Upper lobe of right lung (tissue), 1 donor: ENCODE measurements around the gene OAT. TPM values are rescaled to one million over a fixed set of nuclear protein-coding genes. Genes with fewer than 3 reads are reported as not detected.
A peak's percentile ranks its signal among the peaks of the same experiment; 100 is the strongest.

Experiments
- ATAC-seq: fragments of 200-7000 bp; cut with Tn5 transposase; one replicate; pipeline ENCODE4 v1.9.1; 2020; ENCODE audit warnings: mild to moderate bottlenecking, moderate library complexity
- DNase-seq: peaks from one replicate; pipeline ENCODE4 v3.0.0-alpha.2; 2020
- H3K27ac ChIP-seq: fragments of 200-600 bp; one replicate; pipeline ENCODE4 v1.8.0; 2022
- H3K27me3 ChIP-seq: fragments of 200-600 bp; one replicate; pipeline ENCODE4 v1.8.0; 2022; ENCODE audit warnings: mild to moderate bottlenecking
- H3K36me3 ChIP-seq: fragments of 200-600 bp; one replicate; pipeline ENCODE4 v1.8.0; 2022
- H3K4me1 ChIP-seq: fragments of 200-600 bp; one replicate; pipeline ENCODE4 v1.8.0; 2022
- H3K4me3 ChIP-seq: fragments of 200-600 bp; one replicate; pipeline ENCODE4 v1.8.0; 2022; ENCODE audit warnings: mild to moderate bottlenecking
- H3K9me3 ChIP-seq: fragments of 200-600 bp; one replicate; pipeline ENCODE4 v1.8.0; 2022
- intact Hi-C: fragments of 100-400 bp; cut with DNase I; formaldehyde crosslinking; loops from one replicate; pipeline ENCODE4 v1.11.0; 2022
- total RNA-seq: library from RNA; stranded (reverse); fragmentation: NEBNext Ultra II Directional; extraction: Animal tissue kit (Norgen Biotek cat#: 25700); gene quantifications from one replicate; pipeline ENCODE4 v1.2.1, GENCODE V29; 2021
- TF ChIP-seq, protein P1 (sequence below): fragments of 200-600 bp; IDR thresholded peaks from one replicate; pipeline ENCODE4 v1.8.0; 2022; ENCODE audit warnings: antibody characterized with exemption
- donor health status: DM: no; HTN: yes; CAD: no; lungs with severe emphysema.

OAT gene
- total RNA-seq, 1 donor from 2014 or later, result 55.2 TPM

DNA sequence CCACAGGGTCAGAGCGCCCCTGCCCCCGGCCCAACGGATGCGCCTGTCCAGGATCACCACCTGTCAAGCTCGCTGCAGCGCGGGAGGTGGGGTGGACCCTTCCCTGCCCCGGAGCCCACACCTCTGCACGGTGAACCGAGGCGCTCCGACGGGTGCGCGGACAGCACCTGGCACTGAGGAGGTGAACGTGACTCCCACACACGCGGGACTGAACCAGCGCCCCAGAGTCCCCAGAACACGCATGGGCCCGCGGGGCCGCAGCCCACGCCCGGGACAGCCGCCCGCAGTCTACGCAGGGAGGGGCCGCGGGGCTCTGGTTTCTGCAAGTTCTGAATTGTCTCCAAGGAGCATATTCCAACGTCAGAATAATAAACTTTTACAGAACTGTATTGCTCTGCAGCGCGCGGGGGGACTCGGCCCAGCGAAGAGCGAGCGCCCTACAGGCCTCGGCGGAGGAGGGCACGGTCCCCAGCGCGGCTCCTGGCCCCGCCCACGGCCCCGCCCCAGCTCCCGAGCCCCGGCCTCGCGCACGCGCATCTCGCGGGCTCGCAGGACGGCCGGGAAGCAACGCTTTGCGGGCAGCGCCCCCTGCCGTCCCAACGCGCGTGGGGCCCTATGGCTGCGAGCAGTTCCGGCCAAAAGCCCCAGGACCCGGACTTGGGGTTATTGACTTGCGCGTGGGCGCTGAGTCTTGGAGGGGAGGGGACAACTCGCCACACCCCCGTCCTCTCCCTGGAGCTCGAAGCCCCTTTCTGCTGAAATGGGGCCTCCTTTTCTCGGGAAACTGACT is 29.7 kb downstream of the OAT start:
- TF ChIP-seq, protein P1, sequence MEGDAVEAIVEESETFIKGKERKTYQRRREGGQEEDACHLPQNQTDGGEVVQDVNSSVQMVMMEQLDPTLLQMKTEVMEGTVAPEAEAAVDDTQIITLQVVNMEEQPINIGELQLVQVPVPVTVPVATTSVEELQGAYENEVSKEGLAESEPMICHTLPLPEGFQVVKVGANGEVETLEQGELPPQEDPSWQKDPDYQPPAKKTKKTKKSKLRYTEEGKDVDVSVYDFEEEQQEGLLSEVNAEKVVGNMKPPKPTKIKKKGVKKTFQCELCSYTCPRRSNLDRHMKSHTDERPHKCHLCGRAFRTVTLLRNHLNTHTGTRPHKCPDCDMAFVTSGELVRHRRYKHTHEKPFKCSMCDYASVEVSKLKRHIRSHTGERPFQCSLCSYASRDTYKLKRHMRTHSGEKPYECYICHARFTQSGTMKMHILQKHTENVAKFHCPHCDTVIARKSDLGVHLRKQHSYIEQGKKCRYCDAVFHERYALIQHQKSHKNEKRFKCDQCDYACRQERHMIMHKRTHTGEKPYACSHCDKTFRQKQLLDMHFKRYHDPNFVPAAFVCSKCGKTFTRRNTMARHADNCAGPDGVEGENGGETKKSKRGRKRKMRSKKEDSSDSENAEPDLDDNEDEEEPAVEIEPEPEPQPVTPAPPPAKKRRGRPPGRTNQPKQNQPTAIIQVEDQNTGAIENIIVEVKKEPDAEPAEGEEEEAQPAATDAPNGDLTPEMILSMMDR, result peak; percentile 95
- DNase-seq, result peak; percentile 95
- Histone ChIP-seq H3K27ac (peak overlapping the region; percentile 42), H3K36me3 (no peaks in the 10 kb centered on the region), H3K4me1 (peaks cover 8% of the 10 kb centered on the region), H3K4me3 (peak overlapping the region; percentile 58), H3K9me3 (no peaks in the 10 kb centered on the region), H3K27me3 (no peaks in the 10 kb centered on the region)
- ATAC-seq, result peak; percentile 99
- intact Hi-C loops, result loop anchor here (5.0 kb wide), 1 partner anchor 397 kb away; no protein-coding TSS in a partner anchor

DNA sequence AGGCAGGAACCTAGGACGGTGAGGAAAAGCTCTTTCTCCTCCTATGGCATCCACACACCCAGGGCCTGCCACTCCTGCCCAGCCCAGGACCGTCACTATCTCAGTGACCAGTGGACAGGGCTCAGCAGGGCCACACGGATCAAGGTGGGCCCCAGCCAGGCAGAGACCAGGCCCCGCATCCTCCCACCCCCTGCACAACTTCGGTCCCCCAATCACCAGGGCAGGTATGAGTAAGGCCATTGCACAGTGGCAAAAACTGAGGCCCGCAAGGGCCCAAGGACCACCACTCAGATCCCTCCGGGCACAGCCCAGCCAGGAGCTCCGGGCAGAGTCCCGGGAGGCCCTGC is 30.3 kb downstream of the OAT start:
- Histone ChIP-seq H3K9me3 (no peaks in the 10 kb centered on the region), H3K4me1 (peaks cover 8% of the 10 kb centered on the region), H3K27ac (no peak overlapping the region), H3K4me3 (peak overlapping the region; percentile 58), H3K36me3 (no peaks in the 10 kb centered on the region), H3K27me3 (no peaks in the 10 kb centered on the region)
- ATAC-seq (no peak), DNase-seq (no peak)
- TF ChIP-seq, protein P1, result no peak
- intact Hi-C loops, result loop anchor here (5.0 kb wide), 1 partner anchor 396 kb away; no protein-coding TSS in a partner anchor

DNA sequence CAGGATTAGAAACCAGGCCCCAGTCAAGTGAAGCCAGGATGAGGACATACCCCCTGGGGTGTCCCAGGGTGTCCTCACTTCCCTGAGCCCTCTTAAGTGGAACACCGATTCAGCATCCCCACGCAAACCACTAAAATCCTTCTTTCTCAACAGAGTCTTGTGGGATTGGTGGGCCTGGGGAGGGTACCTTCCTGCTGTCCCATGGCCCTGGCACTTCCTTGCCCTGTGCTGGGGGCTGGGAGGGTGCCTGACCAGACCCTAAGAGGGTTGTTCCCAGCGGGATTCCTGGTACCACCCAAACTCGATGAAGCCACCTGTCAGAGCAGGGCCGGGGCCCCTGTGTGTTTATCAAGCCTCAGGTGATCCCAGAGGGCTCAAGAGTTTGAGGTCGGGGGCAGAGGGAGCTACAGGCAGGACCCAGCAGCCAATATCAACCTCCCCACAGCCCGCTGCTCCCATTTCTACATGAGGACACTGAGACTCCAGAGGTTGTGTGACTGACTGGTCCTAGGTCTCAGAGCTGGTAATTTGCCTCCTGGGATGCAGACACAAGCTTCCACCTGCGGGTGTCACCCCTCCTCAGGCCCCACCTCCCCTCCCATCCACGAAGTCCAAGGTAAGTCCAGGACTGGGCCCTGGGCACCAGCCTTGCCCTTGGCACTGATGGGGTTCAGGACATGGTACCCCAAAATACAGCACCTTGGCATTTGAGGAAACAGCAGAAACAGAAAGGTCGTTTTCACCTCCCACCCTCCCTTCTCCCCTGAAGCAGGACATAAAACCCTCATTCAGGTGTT is 31.4 kb downstream of the OAT start:
- intact Hi-C loops, result loop anchor here (5.0 kb wide), 1 partner anchor 395 kb away; no protein-coding TSS in a partner anchor
- ATAC-seq, result no peak
- H3K27ac ChIP-seq, result no peak overlapping the region
- TF ChIP-seq, protein P1, result peak; percentile 6
- H3K9me3 ChIP-seq, result no peaks in the 10 kb centered on the region
- H3K4me1 ChIP-seq, result peaks cover 8% of the 10 kb centered on the region
- H3K27me3 ChIP-seq, result no peaks in the 10 kb centered on the region
- DNase-seq, result peak; percentile 53
- H3K36me3 ChIP-seq, result no peaks in the 10 kb centered on the region
- H3K4me3 ChIP-seq, result no peak overlapping the region

DNA sequence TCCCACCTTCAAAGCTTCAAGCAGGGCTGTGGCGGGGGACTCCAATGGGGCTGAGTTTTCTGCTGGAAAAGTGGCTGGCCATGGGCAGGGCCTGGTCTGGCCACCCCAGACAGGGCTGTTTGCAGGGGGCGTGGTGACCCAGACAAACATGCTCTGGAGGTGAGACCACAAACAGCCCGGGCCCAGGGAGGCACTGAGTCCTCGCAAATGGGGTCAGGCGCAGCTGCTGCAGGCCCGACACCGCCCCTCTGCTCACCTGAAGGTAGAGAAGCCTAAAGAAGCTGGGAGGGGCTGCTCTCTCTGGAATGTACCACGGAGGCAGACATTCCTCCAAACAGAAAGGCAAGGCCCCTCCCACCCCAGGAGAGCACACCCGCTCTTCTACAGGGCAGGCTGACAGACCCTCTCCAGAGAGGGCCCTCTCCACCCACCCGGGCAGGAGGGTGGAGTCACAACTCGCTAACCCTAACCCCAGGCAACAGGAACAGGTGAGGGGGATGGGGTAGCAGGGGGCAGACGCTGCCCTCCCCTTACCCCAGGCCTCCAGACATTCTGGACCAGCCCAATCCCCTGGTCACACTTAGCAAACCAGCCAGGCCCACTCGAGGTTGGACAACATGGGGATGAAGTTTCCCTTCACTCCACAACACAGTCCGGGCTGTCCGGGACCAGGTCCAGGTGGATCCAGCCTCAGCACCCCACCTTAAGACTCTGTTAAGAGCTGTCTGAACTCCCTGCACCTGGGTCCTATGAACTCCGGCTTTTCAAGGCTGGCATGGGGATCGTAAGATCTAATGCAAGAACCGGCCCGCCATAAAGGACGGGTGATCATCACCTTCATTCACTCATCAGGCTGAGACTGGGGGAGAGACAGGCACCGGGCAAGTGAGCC is 32.3 kb downstream of the OAT start:
- ATAC-seq, result no peak
- DNase-seq, result peak; percentile 57

More for the DNA sequence above, 32.3 kb downstream of the OAT start:
- no peak overlapping the region for H3K4me3 ChIP-seq
- H3K27me3 ChIP-seq, result peaks cover under 1% of the 10 kb centered on the region
- intact Hi-C loops, result loop anchor here (5.0 kb wide), 1 partner anchor 394 kb away; no protein-coding TSS in a partner anchor
- TF ChIP-seq, protein P1, result no peak
- H3K27ac ChIP-seq, result no peak overlapping the region
- no peaks in the 10 kb centered on the region for H3K9me3 ChIP-seq
- H3K4me1 ChIP-seq, result peaks cover 8% of the 10 kb centered on the region
- no peaks in the 10 kb centered on the region for H3K36me3 ChIP-seq
